HG03558 (cell line): Measurements from ENCODE around the gene KLHL29.
"Not testable (repeated sequence)": the region's sequence is repeated elsewhere in the genome, so short reads cannot be mapped to it uniquely, and the experiment has no call there.

Experiments
- ATAC-seq: cut with Tn5 transposase; IDR thresholded peaks from one replicate; pipeline ENCODE4 v1.9.1; 2021; ENCODE audit warnings: moderate number of reproducible peaks; ENCODE audit not compliant: unreplicated experiment; ENCODE audit errors: extremely low read depth

KLHL29 gene

DNA sequence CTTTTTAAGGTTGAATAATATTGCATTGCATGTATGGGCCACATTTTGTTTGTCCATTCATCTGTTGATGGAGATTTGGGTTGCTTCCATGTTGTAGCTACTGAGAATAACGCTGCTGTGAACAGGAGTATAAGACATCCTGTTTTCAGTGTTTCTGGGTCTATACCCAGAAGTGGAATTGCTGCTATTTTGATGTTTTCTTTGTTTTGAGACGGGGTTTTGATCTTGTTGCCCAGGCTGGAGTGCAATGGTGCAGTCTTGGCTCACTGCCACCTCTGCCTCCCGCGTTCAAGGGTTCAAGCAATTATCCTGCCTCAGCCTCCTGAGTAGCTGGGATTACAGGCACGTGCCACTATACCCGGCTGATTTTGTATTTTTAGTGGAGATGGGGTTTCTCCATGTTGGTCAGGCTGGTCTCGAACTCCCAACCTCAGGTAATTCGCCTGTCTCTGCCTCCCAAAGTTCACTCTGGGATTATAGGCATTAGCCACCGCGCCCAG lies 6.3 kb downstream of the KLHL29 start:
- ATAC-seq = not testable (repeated sequence)

DNA sequence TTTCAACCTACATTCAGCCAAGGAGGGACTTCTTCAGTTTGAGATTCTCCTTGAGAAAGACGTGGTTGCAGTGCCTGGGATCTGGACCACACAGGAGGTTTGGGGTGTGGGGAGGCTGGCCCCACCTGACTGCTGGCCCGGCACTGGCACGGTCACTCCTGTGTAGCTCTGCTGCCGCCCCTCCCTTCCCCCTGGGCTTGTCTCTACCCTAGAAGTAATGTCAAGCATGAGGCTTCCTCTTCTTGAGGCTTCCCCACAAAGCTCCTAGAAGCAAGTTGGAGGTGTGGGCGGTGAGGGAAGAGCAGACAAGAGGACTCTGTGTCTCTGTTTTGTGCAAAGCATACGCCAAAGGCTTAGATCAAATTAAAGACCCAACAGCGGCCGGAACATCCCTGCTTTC lies 8.7 kb downstream of the KLHL29 start:
- no peak for ATAC-seq

DNA sequence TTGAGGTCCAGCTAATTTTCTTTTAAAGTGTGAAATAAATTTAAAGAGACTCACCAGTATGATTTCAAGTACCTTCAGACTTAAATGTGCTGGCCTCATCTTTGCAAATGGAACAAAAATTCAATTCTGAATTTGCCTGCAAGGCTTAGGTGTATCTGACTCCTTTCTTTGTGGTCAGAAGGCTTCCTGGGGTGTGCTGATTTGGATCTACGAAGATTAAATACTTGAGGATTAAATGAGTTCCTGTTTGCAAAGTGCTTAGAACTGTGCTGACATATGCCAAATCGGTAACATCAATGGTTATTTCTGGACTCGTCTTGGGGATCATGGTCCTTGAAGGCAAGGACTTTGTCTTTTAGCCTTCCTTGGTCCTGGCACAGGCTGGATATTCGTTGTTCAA lies 9.7 kb downstream of the KLHL29 start:
- no peak for ATAC-seq

GRCh38 chr2:23397478-23397877 lies 12.5 kb downstream of the KLHL29 start:
- ATAC-seq = no peak

GRCh38 chr2:23399674-23400261 lies 14.8 kb downstream of the KLHL29 start:
- peak; percentile 58 for ATAC-seq

DNA sequence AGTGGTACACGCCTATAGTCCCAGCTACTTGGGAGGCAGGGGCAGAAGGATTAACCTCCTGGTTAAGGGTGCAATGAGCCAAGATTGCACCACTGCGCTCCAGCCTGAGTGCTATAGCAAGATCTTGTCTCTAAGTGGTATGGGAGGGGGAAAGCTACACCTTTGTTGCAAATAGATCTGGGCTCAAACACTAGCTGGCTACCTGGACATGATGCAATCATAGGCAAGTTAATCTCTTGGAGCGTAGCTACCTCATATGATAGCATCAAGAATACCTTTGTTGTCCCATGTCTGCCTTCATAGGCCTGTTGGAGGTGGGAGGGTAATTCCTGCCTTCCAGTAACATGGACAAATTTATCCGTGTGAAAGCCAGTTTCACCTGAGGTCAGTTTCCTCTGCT lies 15.7 kb downstream of the KLHL29 start:
- no peak for ATAC-seq

DNA sequence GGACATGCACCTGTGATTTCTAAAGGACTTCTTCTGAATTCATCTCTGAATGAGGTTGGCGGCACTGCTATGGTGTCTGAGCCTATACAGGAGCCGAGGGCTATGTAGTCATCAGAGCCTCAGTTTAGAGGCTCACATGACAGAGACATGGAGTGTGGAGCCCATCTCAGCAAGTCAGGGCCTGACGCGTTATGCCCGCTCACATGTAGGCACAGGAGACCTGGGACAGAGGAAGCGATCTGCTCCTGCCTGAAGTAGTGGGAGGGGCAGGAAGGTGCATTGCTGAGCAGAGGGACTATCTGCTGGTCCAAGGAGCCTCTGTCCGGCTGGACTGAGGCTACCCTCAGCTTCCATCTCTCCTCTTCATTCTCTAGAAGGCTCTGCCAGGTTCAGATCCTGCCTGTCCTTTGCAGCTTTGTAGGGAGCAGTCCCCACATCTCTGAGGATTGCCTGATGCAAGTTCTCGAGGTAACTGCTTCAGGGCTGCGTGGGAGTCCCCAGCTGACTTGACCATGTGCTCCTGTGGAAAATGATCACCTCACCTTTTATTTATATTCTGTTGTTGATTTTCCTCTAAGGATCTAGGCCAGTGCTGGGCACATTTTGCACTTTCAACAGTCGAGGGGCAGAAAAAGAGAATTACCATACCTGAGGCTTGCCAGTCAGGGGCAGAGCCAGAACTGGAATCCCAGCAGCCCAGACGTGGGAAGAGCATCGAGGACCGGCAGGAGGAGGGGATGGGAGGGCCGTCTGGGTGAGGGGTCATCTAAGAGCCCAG lies 16.6 kb downstream of the KLHL29 start:
- ATAC-seq = no peak

GRCh38 chr2:23402205-23402740 lies 17.3 kb downstream of the KLHL29 start:
- no peak for ATAC-seq

- ATAC-seq = peak; percentile 39
Measured at GRCh38 chr2:23404426-23404825, 19.4 kb downstream of the KLHL29 start.

DNA sequence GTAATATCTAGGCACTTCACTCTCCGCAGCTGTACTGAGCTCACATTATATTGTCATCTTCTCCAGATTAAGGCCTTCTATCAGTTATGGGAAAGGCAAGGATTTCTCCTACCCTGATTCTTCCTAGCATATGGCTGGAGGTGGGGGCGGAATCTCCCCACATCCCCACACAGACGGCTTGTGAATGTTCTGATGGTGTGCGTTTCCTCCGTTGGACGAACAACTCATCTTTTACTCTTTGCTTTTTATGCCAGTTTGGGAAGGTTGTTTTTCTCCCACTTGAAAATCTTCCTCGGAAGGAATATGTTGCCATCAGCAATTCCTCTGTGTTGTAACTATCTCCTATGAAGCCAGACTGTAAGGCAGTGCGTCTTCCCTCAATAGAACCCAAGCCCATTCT lies 24.3 kb downstream of the KLHL29 start:
- ATAC-seq = no peak

GRCh38 chr2:23410596-23410995 lies 25.6 kb downstream of the KLHL29 start:
- ATAC-seq = no peak

DNA sequence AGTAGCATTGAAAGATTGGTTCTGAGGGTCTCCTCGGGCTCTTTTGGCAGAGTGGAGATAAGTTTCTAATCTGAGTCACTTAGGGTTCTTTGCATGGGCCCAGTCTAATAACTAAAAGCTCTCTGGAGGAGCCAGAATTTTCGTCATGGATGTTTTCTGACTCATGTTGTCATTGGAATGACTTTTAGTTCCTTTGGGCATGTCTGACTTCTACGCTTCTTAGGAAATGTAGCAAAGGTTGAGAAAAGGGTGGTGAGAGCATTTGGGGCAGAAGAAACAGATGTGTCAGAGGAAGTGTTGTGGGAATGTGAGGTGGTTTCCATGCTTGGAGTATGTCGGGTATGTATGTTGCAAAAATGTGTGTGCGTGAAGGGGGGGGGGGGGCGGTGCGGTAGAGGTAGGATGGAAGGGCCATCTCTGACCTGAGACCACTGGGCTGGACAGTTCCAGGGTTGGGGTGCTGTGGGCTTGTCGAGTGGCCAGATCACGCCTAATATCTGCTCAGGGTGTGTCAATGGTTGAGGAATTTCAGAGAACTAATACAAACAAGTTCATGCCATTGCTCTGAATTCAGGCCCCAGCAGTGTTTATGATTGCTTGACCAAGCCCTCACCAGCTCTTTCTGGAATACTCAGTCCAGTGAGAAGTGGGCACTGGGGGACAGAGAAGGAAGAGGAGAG lies 26.9 kb downstream of the KLHL29 start:
- ATAC-seq = no peak

DNA sequence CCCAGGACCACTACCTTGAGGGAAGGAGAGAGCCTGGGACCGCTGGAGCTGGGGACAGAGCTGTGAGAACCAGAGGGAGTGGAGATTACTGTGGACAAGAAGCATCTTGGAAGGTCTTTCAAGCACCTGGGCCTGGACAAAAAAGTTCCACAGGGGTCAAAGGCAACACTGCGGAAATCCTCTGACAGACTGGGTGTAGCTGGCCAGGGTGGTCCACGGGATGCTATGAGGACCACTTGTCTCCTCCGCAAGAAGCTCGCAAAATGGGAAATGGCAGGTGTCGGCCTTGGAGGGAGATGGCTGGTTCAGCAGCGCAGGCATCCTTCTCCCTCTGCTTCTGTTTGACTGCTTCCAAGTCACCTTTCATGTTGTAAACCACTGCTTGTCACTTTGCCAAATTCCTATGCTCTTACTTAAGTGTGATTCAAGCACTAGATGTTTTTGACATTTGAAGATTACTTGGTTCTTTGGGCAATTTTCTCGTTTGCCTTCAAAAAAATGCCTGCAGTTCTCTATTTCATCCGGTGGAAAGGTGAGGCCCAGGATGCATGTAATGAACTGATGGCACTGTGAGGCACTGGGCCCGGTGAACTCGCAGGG lies 27.7 kb downstream of the KLHL29 start:
- no peak for ATAC-seq

- ATAC-seq = no peak
Measured at GRCh38 chr2:23413641-23414040, 28.7 kb downstream of the KLHL29 start.

GRCh38 chr2:23414106-23414505 lies 29.1 kb downstream of the KLHL29 start:
- no peak for ATAC-seq

- ATAC-seq = no peak
Measured at GRCh38 chr2:23414871-23415270, 29.9 kb downstream of the KLHL29 start.

- no peak for ATAC-seq
Measured at GRCh38 chr2:23417310-23417709, 32.3 kb downstream of the KLHL29 start.

- no peak for ATAC-seq
Measured at GRCh38 chr2:23418056-23418455, 33.1 kb downstream of the KLHL29 start.

GRCh38 chr2:23418461-23418911 lies 33.5 kb downstream of the KLHL29 start:
- no peak for ATAC-seq
